Body of pancreas (tissue), 4 donors: ENCODE data around the gene CRACDL. TPM values are rescaled to one million over a fixed set of nuclear protein-coding genes. Genes with fewer than 3 reads are reported as not detected.

Experiments
- ATAC-seq: fragments of 150-250 bp; one replicate; pipeline ENCODE4 v1.9.1; 2016
- DNase-seq, 4 donors: peaks; one replicate each; pipeline ENCODE4 v3.0.0-alpha.2; 2019
- H3K27ac ChIP-seq, 4 donors: fragments of 200-600 bp; sonication (generic); 1 replicate in 3 of 4; 2 replicates in 1 of 4; pipeline versions ENCODE4 v1.5.1 to v1.6.1; 2016 to 2019; ENCODE audit warnings: mild to moderate bottlenecking in 1 of 4, mixed read lengths in 1 of 4, moderate library complexity in 1 of 4
- H3K27me3 ChIP-seq, 2 donors: fragments of 200-600 bp; sonication (generic); one replicate each; pipeline ENCODE4 v1.6.0; 2016; ENCODE audit warnings: mild to moderate bottlenecking in 1 of 2
- H3K36me3 ChIP-seq, 2 donors: fragments of 200-600 bp; sonication (generic); replicated peaks in 1 of 2; 2 replicates each; pipeline ENCODE4 v1.5.1; 2016; ENCODE audit warnings: low read depth in 2 of 2; ENCODE audit not compliant: insufficient read depth in 1 of 2
- H3K4me1 ChIP-seq: fragments of 200-600 bp; sonication (generic); one replicate; pipeline ENCODE4 v1.6.0; 2016
- H3K4me3 ChIP-seq, 2 donors: fragments of 200-600 bp; sonication (generic); 1 replicate in 1 of 2; 2 replicates in 1 of 2; pipeline ENCODE4 v1.5.1; 2016 to 2019
- H3K9me3 ChIP-seq, 3 donors: fragments of 200-600 bp; sonication (generic); 1 replicate in 2 of 3; 2 replicates in 1 of 3; pipeline ENCODE4 v1.5.1; 2016
- CTCF ChIP-seq, 7 experiments: fragments of 450-650 bp in 4 of 7; fragments of 200-600 bp in 3 of 7; sonication (generic) in 3 of 7; IDR thresholded peaks; one replicate each; pipeline ENCODE4 v1.5.1; 2016 to 2019; ENCODE audit warnings: antibody characterized with exemption in 7 of 7
- POLR2A ChIP-seq, 3 donors: fragments of 450-650 bp; IDR thresholded peaks; one replicate each; pipeline ENCODE4 v1.6.1; 2016; ENCODE audit warnings: antibody characterized with exemption in 3 of 3, mild to moderate bottlenecking in 2 of 3
- WGBS, 2 donors: methylation state at CpG; one replicate each; pipeline ENCODE4 v1.1.5; 2017; 5-methylcytosine and 5-hydroxymethylcytosine counted together
- intact Hi-C: fragments of 100-400 bp; cut with DNase I; formaldehyde crosslinking; loops from one replicate; pipeline ENCODE4 v1.15.1; 2023
- total RNA-seq, 2 donors: library from RNA; depleted of rRNA; stranded (reverse); fragments of >200 nt; gene quantifications; one replicate each; pipeline ENCODE4 v1.1.0, GENCODE V29; 2016

The CRACDL gene
- total RNA-seq, 2 donors from 2014 or later, result 14.8 to 22.1 TPM

- H3K27ac ChIP-seq, result peak overlapping the region in 1 of 4 donors; percentile 64
- no peaks in the 10 kb centered on the region for H3K36me3 ChIP-seq
- H3K4me1 ChIP-seq, result peaks cover 26% of the 10 kb centered on the region
- 80 to 90% methylated on average over 2 of the region's 2 CpGs for WGBS, 2 donors
- H3K9me3 ChIP-seq, result no peaks in the 10 kb centered on the region
- H3K4me3 ChIP-seq, result no peak overlapping the region
- intact Hi-C loops, result no loop called here
- H3K27me3 ChIP-seq, result no peaks in the 10 kb centered on the region
- TF ChIP-seq CTCF (IDR thresholded peaks at IDR 0.05) (no peak), POLR2A (IDR thresholded peaks at IDR 0.05) (no peak)
- ATAC-seq, result no peak
- DNase-seq, result no peak
These were observed 164.8 kb downstream of the CRACDL start for GRCh38 chr2:98771264-98771663.

GRCh38 chr2:98769784-98770183, 166.2 kb downstream of the CRACDL start:
- H3K27me3 ChIP-seq, result no peaks in the 10 kb centered on the region
- H3K36me3 ChIP-seq, result no peaks in the 10 kb centered on the region
- DNase-seq (peak in 3 of 4 donors; percentile 42 to 61 (median 59)), ATAC-seq (no peak)
- no peak for TF ChIP-seq POLR2A (IDR thresholded peaks at IDR 0.05)
- no peak for TF ChIP-seq CTCF (IDR thresholded peaks at IDR 0.05)
- peaks cover 20% of the 10 kb centered on the region for H3K4me1 ChIP-seq
- intact Hi-C loops, result no loop called here
- H3K4me3 ChIP-seq, result no peak overlapping the region
- H3K9me3 ChIP-seq, result no peaks in the 10 kb centered on the region
- H3K27ac ChIP-seq, result peak overlapping the region in 3 of 4 donors; percentile 21 to 75 (median 56)
- 64 to 67% methylated on average over 14 of the region's 14 CpGs for WGBS, 2 donors

GRCh38 chr2:98769114-98769476, 166.9 kb downstream of the CRACDL start:
- ATAC-seq (no peak), DNase-seq (no peak)
- no peaks in the 10 kb centered on the region for H3K36me3 ChIP-seq
- WGBS, 2 donors, result 72 to 75% methylated on average over 6 of the region's 6 CpGs
- H3K27ac ChIP-seq, result peak overlapping the region; percentile 12 to 75 (median 38)
- intact Hi-C loops, result no loop called here
- H3K4me1 ChIP-seq, result peaks cover 20% of the 10 kb centered on the region
- H3K27me3 ChIP-seq, result no peaks in the 10 kb centered on the region
- H3K9me3 ChIP-seq, result no peaks in the 10 kb centered on the region
- TF ChIP-seq POLR2A (IDR thresholded peaks at IDR 0.05) (no peak), CTCF (IDR thresholded peaks at IDR 0.05) (no peak)
- no peak overlapping the region for H3K4me3 ChIP-seq

GRCh38 chr2:98768384-98769113, 167.5 kb downstream of the CRACDL start:
- peak overlapping the region; percentile 12 to 75 (median 38) for H3K27ac ChIP-seq
- H3K4me1 ChIP-seq, result peaks cover 20% of the 10 kb centered on the region
- WGBS, 2 donors, result 35 to 40% methylated on average over 7 of the region's 7 CpGs
- no peaks in the 10 kb centered on the region for H3K36me3 ChIP-seq
- TF ChIP-seq POLR2A (IDR thresholded peaks at IDR 0.05) (no peak), CTCF (IDR thresholded peaks at IDR 0.05) (no peak)
- peak in 3 of 4 donors; percentile 33 to 45 (median 43) for DNase-seq
- no peak overlapping the region for H3K4me3 ChIP-seq
- no peaks in the 10 kb centered on the region for H3K9me3 ChIP-seq
- intact Hi-C loops, result no loop called here
- no peaks in the 10 kb centered on the region for H3K27me3 ChIP-seq
- peak; percentile 72 for ATAC-seq

- intact Hi-C loops, result no loop called here
- no peak overlapping the region for H3K27ac ChIP-seq
- WGBS, 2 donors, result 89 to 94% methylated on average over 4 of the region's 4 CpGs
- H3K36me3 ChIP-seq, result no peaks in the 10 kb centered on the region
- ATAC-seq, result no peak
- no peak overlapping the region for H3K4me3 ChIP-seq
- no peak for TF ChIP-seq CTCF (IDR thresholded peaks at IDR 0.05)
- no peak for TF ChIP-seq POLR2A (IDR thresholded peaks at IDR 0.05)
- H3K9me3 ChIP-seq, result no peaks in the 10 kb centered on the region
- no peak for DNase-seq
- peaks cover 23% of the 10 kb centered on the region for H3K4me1 ChIP-seq
- no peaks in the 10 kb centered on the region for H3K27me3 ChIP-seq
These were observed 171.5 kb downstream of the CRACDL start for GRCh38 chr2:98764499-98764898.
